Measurements from ENCODE around the gene CYTIP. TPM values are rescaled to one million over a fixed set of nuclear protein-coding genes. Genes with fewer than 3 reads are reported as not detected.

The CYTIP gene
- total and polyA plus RNA-seq, 2 of the 13 experiments (the other 11 are each of a cell fraction or from before 2014, with no cell fraction given): not detected

GRCh38 chr2:157468931-157469708 lies 25.2 kb upstream of the CYTIP start:
- Histone ChIP-seq H3K27ac (ENCODE audit: extremely low read length, insufficient read depth, low read length) (no peak overlapping the region), H3K4me1 (ENCODE audit: insufficient read depth, low read length) (no peaks in the 10 kb centered on the region), H3K9me3 (ENCODE audit: low read length) (no peaks in the 10 kb centered on the region), H3K4me2 (ENCODE audit: low read depth, low read length) (no peak overlapping the region), H3K27me3 (ENCODE audit: control insufficient read depth in 1 of 2, insufficient read depth in 2 of 2, low read length in 2 of 2) (no peaks in the 10 kb centered on the region), H3K9ac (ENCODE audit: insufficient read depth, low read depth, low read length) (no peak overlapping the region), H2AFZ (ENCODE audit: low read length) (no peak overlapping the region), H3K79me2 (ENCODE audit: insufficient read depth, low read length) (no peaks in the 10 kb centered on the region), H3K36me3 (replicated peaks in 1 of 2; ENCODE audit: control insufficient read depth in 1 of 2, insufficient read depth in 2 of 2, low read length in 2 of 2) (no peaks in the 10 kb centered on the region), H4K20me1 (ENCODE audit: insufficient read depth, low read length) (no peaks in the 10 kb centered on the region), H3K4me3 (replicated peaks in 1 of 3; ENCODE audit: insufficient read depth in 1 of 3, low read depth in 2 of 3, low read length in 3 of 3) (no peak overlapping the region)
- ChIA-PET CTCF (ENCODE audit: low intra/inter-chr PET ratio, low total read pairs) (no interaction called here), POLR2A (no interaction called here)
- intact Hi-C loops (cut with micrococcal nuclease; ENCODE audit: unreplicated experiment): no loop called here
- 26% methylated on average over 8 of the region's 8 CpGs for WGBS (ENCODE audit: low lambda C conversion rate)
- in situ Hi-C loops (cut with HindIII; ENCODE audit: extremely low pct_ligation_motif_present, low pct_unique_long_range_greater_than_20kb): no loop called here
- no TSS peak for BruUV-seq (replicated peaks)
- ATAC-seq (no peak), FAIRE-seq (no peak), DNase-seq (ENCODE audit: low spot score) (no peak)
- TF ChIP-seq GTF2F1 (IDR thresholded peaks at IDR 0.05; ENCODE audit: low read length) (no peak), ZNF446 (CRISPR knock-in tag; IDR thresholded peaks at IDR 0.05) (no peak), SMAD9 (CRISPR knock-in tag; IDR thresholded peaks at IDR 0.05) (no peak), ZNF468 (CRISPR knock-in tag; IDR thresholded peaks at IDR 0.05) (no peak), ONECUT2 (CRISPR knock-in tag; IDR thresholded peaks at IDR 0.05) (no peak), MTERF4 (CRISPR knock-in tag; IDR thresholded peaks at IDR 0.05) (no peak), CSRNP1 (CRISPR knock-in tag; IDR thresholded peaks at IDR 0.05) (no peak), ZNF629 (CRISPR knock-in tag; conservative IDR thresholded peaks at IDR 0.05) (no peak), KMT2A (CRISPR knock-in tag; IDR thresholded peaks at IDR 0.05) (no peak), REPIN1 (CRISPR knock-in tag; IDR thresholded peaks at IDR 0.05; ENCODE audit: borderline replicate concordance, low read depth) (no peak), HNRNPUL1 (IDR thresholded peaks at IDR 0.05; ENCODE audit: low read depth, low read length) (no peak), SNRNP70 (IDR thresholded peaks at IDR 0.05; ENCODE audit: low read depth, low read length) (no peak), MIER3 (CRISPR knock-in tag; IDR thresholded peaks at IDR 0.05; ENCODE audit: borderline replicate concordance) (no peak), RARA (CRISPR knock-in tag; IDR thresholded peaks at IDR 0.05) (no peak), NR1H2 (CRISPR knock-in tag; IDR thresholded peaks at IDR 0.05; ENCODE audit: borderline replicate concordance, low read depth) (no peak), ZNF616 (CRISPR knock-in tag; IDR thresholded peaks at IDR 0.05; ENCODE audit: low read depth) (no peak)
- TF ChIP-seq, protein P1, sequence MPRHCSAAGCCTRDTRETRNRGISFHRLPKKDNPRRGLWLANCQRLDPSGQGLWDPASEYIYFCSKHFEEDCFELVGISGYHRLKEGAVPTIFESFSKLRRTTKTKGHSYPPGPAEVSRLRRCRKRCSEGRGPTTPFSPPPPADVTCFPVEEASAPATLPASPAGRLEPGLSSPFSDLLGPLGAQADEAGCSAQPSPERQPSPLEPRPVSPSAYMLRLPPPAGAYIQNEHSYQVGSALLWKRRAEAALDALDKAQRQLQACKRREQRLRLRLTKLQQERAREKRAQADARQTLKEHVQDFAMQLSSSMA (CRISPR knock-in tag; IDR thresholded peaks at IDR 0.05): no peak
